MCF 10A (cell line): ENCODE measurements around the gene MDC1. TPM values are rescaled to one million over a fixed set of nuclear protein-coding genes. Genes with fewer than 3 reads are reported as not detected.
"Not testable (repeated sequence)": the region's sequence is repeated elsewhere in the genome, so short reads cannot be mapped to it uniquely, and the experiment has no call there.

Experiments used
- Bru-seq: library from RNA; stranded (reverse); fragments of 400-500 nt; gene quantifications from one replicate; lab custom pipeline; 2021; lab: Mats Ljungman, UMichigan
- BruChase-seq, 2 experiments: library from RNA; stranded (reverse); fragments of 400-500 nt; gene quantifications; one replicate each; lab custom pipeline; 2021; lab: Mats Ljungman, UMichigan
- BruUV-seq: library from RNA; stranded (reverse); fragments of 400-500 nt; replicated peaks from 2 replicates; lab custom pipeline; 2021; lab: Mats Ljungman, UMichigan
- CTCF ChIA-PET: fragments of 300-600 bp; sonication (Branson Sonifier 250); formaldehyde crosslinking; extraction: SDS; loops from one replicate; lab custom pipeline; 2021; ENCODE audit warnings: antibody characterized with exemption, inconsistent platforms; lab: Yijun Ruan, JAX
- POLR2A ChIA-PET: fragments of 300-600, 350-650 bp; sonication (Branson Sonifier 250); formaldehyde crosslinking; extraction: SDS; loops from one replicate; lab custom pipeline; 2020; ENCODE audit warnings: antibody characterized with exemption, inconsistent platforms; lab: Yijun Ruan, JAX
- DNase-seq: peaks from one replicate; pipeline ENCODE4 v3.0.0-alpha.2; 2018; ENCODE audit not compliant: unreplicated experiment
- H3K27ac Mint-ChIP-seq: one replicate; pipeline ENCODE4 v1.8.0; 2022; ENCODE audit warnings: mild to moderate bottlenecking, low read depth, mixed read lengths; ENCODE audit not compliant: unreplicated experiment
- H3K27me3 Mint-ChIP-seq: one replicate; pipeline ENCODE4 v1.8.0; 2022; ENCODE audit warnings: mixed read lengths; ENCODE audit not compliant: insufficient read depth, unreplicated experiment
- H3K36me3 Mint-ChIP-seq: one replicate; pipeline ENCODE4 v1.8.0; 2022; ENCODE audit warnings: mild to moderate bottlenecking, moderate library complexity, mixed read lengths; ENCODE audit not compliant: insufficient read depth, unreplicated experiment
- H3K4me1 Mint-ChIP-seq: one replicate; pipeline ENCODE4 v1.8.0; 2022; ENCODE audit warnings: mixed read lengths; ENCODE audit not compliant: insufficient read depth, unreplicated experiment
- H3K4me3 Mint-ChIP-seq: one replicate; pipeline ENCODE4 v1.8.0; 2022; ENCODE audit warnings: mild to moderate bottlenecking, moderate library complexity, mixed read lengths; ENCODE audit not compliant: unreplicated experiment
- H3K9me3 Mint-ChIP-seq: one replicate; pipeline ENCODE4 v1.8.0; 2022; ENCODE audit warnings: mixed read lengths; ENCODE audit not compliant: unreplicated experiment
- CTCF ChIP-seq: fragments of 200-600 bp; IDR thresholded peaks from one replicate; pipeline ENCODE4 v1.8.0; 2022; ENCODE audit warnings: antibody characterized with exemption, mild to moderate bottlenecking; ENCODE audit not compliant: unreplicated experiment
- intact Hi-C: fragments of 100-400 bp; cut with micrococcal nuclease; formaldehyde crosslinking; loops from 2 replicates; pipeline ENCODE4 v1.14.1; 2022
- long read RNA-seq: library from polyadenylated mRNA; stranded (forward); transcript quantifications from one replicate; pipeline ENCODE4 v2.0.0, GENCODE V29; 2022
- total RNA-seq: library from RNA; stranded (reverse); gene quantifications from 2 replicates; pipeline ENCODE4 v1.2.3, GENCODE V29; 2022

MDC1 gene, protein sequence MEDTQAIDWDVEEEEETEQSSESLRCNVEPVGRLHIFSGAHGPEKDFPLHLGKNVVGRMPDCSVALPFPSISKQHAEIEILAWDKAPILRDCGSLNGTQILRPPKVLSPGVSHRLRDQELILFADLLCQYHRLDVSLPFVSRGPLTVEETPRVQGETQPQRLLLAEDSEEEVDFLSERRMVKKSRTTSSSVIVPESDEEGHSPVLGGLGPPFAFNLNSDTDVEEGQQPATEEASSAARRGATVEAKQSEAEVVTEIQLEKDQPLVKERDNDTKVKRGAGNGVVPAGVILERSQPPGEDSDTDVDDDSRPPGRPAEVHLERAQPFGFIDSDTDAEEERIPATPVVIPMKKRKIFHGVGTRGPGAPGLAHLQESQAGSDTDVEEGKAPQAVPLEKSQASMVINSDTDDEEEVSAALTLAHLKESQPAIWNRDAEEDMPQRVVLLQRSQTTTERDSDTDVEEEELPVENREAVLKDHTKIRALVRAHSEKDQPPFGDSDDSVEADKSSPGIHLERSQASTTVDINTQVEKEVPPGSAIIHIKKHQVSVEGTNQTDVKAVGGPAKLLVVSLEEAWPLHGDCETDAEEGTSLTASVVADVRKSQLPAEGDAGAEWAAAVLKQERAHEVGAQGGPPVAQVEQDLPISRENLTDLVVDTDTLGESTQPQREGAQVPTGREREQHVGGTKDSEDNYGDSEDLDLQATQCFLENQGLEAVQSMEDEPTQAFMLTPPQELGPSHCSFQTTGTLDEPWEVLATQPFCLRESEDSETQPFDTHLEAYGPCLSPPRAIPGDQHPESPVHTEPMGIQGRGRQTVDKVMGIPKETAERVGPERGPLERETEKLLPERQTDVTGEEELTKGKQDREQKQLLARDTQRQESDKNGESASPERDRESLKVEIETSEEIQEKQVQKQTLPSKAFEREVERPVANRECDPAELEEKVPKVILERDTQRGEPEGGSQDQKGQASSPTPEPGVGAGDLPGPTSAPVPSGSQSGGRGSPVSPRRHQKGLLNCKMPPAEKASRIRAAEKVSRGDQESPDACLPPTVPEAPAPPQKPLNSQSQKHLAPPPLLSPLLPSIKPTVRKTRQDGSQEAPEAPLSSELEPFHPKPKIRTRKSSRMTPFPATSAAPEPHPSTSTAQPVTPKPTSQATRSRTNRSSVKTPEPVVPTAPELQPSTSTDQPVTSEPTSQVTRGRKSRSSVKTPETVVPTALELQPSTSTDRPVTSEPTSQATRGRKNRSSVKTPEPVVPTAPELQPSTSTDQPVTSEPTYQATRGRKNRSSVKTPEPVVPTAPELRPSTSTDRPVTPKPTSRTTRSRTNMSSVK (N-terminal part only)
- total RNA-seq (50.6 and 54.5 TPM in 2 replicates), Bru-seq, nascent RNA (percentile 73 among the genes with signal in this experiment), BruChase-seq, experiment 1, labeled RNA remaining after a 6-hour chase (percentile 93 among the genes with signal in this experiment), BruChase-seq, experiment 2, labeled RNA remaining after a 2-hour chase (percentile 85 among the genes with signal in this experiment)
- long read RNA-seq, partial matches to known transcripts = 20 of 37 reads
- long read RNA-seq, other reads (novel, unspliced or antisense) = 17 of 37 reads

- Mint-ChIP-seq H3K27me3 (no peaks in the 10 kb centered on the region), H3K36me3 (peaks cover 56% of the 10 kb centered on the region), H3K9me3 (no peaks in the 10 kb centered on the region), H3K4me1 (peaks cover 38% of the 10 kb centered on the region), H3K27ac (peak within 1 kb of the TSS; percentile 94), H3K4me3 (peak within 1 kb of the TSS; percentile 88)
- CTCF ChIA-PET = interaction anchor here (0.7 to 20.7 kb wide), 6 partner anchors 10 to 160 kb away, joined by 3 to 537 read pairs (median 4); partner anchors contain the start of gene DHX16
- POLR2A ChIA-PET = interaction anchor here (0.6 to 13.6 kb wide), 21 partner anchors 10 to 408 kb away, joined by 3 to 477 read pairs (median 7); partner anchors contain the start of genes DDR1, DHX16, IER3 and MRPS18B
- no TSS peak for BruUV-seq
- peak; percentile 100 for DNase-seq
- no peak for TF ChIP-seq CTCF
- intact Hi-C loops = loop anchor here (1.0 kb wide), 1 partner anchor 31 kb away; the partner anchor contains the start of gene PPP1R18
These were observed at the start of gene MDC1 for GRCh38 chr6:30717129-30717844. Gene MDC1 (minus strand): TSS chr6:30717281. CDS start chr6:30715175, 2,106 bp downstream.

GRCh38 chr6:30766461-30767157 is 49.5 kb upstream of the MDC1 start:
- Mint-ChIP-seq H3K27ac (no peak overlapping the region), H3K27me3 (no peaks in the 10 kb centered on the region), H3K4me3 (no peak overlapping the region), H3K9me3 (no peaks in the 10 kb centered on the region), H3K4me1 (peaks cover 40% of the 10 kb centered on the region), H3K36me3 (no peaks in the 10 kb centered on the region)
- DNase-seq = no peak
- CTCF ChIA-PET = interaction anchor here (0.6 to 2.3 kb wide), 8 partner anchors 12 to 88 kb away, joined by 3 to 14 read pairs (median 4); no protein-coding TSS in a partner anchor
- no TSS peak for BruUV-seq
- TF ChIP-seq CTCF = no peak
- intact Hi-C loops = no loop called here
- POLR2A ChIA-PET = interaction anchor here (0.6 to 5.1 kb wide), 3 partner anchors 14 to 885 kb away, joined by 3 to 58 read pairs (median 11); no protein-coding TSS in a partner anchor

GRCh38 chr6:30765495-30765894 is 48.4 kb upstream of the MDC1 start:
- BruUV-seq, H3K9me3 Mint-ChIP-seq, H3K4me3 Mint-ChIP-seq, H3K27me3 Mint-ChIP-seq, DNase-seq, H3K27ac Mint-ChIP-seq, intact Hi-C loops, H3K36me3 Mint-ChIP-seq: not testable (repeated sequence)
- ChIA-PET POLR2A (interaction anchor here (2.4 to 5.1 kb wide), 2 partner anchors 13 kb away, joined by 16 to 58 read pairs; no protein-coding TSS in a partner anchor), CTCF (interaction anchor here (0.6 to 2.3 kb wide), 4 partner anchors 13 to 56 kb away, joined by 4 to 14 read pairs (median 4); no protein-coding TSS in a partner anchor)
- H3K4me1 Mint-ChIP-seq = peaks cover 33% of the 10 kb centered on the region

- ChIA-PET POLR2A (interaction anchor here (0.7 to 2.4 kb wide), 8 partner anchors 10 to 56 kb away, joined by 3 to 16 read pairs (median 5); partner anchors contain the start of gene IER3), CTCF (interaction anchor here (0.6 to 1.3 kb wide), 2 partner anchors 12 to 58 kb away, joined by 3 to 5 read pairs; no protein-coding TSS in a partner anchor)
- BruUV-seq = not testable (repeated sequence)
These were observed 47.5 kb upstream of the MDC1 start for GRCh38 chr6:30764490-30765043.

More at GRCh38 chr6:30764490-30765043, 47.5 kb upstream of the MDC1 start:
- H3K4me1 Mint-ChIP-seq = peaks cover 25% of the 10 kb centered on the region
- H3K27ac Mint-ChIP-seq, H3K9me3 Mint-ChIP-seq, H3K36me3 Mint-ChIP-seq, H3K4me3 Mint-ChIP-seq, DNase-seq, H3K27me3 Mint-ChIP-seq, intact Hi-C loops: not testable (repeated sequence)
